Measurements from ENCODE around the gene DHX57. TPM values are rescaled to one million over a fixed set of nuclear protein-coding genes. Genes with fewer than 3 reads are reported as not detected.

Gene DHX57
- total RNA-seq, result 25.2 and 29.7 TPM in 2 replicates

GRCh38 chr2:38875576-38876367 lies at the start of gene DHX57, which contains the start of gene MORN2:
Gene DHX57 (minus strand): TSS chr2:38875934. CDS start chr2:38868405, 7,529 bp downstream.
Gene MORN2 (plus strand): TSS chr2:38875976.
- DNase-seq, result peak; percentile 89

GRCh38 chr2:38922902-38923301 lies 47.2 kb upstream of the DHX57 start:
- no peak for DNase-seq

- no peak for DNase-seq
Observed at GRCh38 chr2:38922389-38922788, 46.7 kb upstream of the DHX57 start.

GRCh38 chr2:38912619-38913018 lies 36.9 kb upstream of the DHX57 start:
- DNase-seq, result no peak

GRCh38 chr2:38911191-38911590 lies 35.5 kb upstream of the DHX57 start:
- no peak for DNase-seq

GRCh38 chr2:38909872-38910271 lies 34.1 kb upstream of the DHX57 start:
- DNase-seq, result no peak

- no peak for DNase-seq
Observed at GRCh38 chr2:38907743-38908562, 32.2 kb upstream of the DHX57 start.

- no peak for DNase-seq
Observed at GRCh38 chr2:38907242-38907641, 31.5 kb upstream of the DHX57 start.

- DNase-seq, result no peak
Observed at GRCh38 chr2:38905251-38905650, 29.5 kb upstream of the DHX57 start.

- no peak for DNase-seq
Observed at GRCh38 chr2:38900726-38901125, 25.0 kb upstream of the DHX57 start.

GRCh38 chr2:38898256-38898655 lies 22.5 kb upstream of the DHX57 start:
- no peak for DNase-seq

GRCh38 chr2:38892819-38893218 lies 17.1 kb upstream of the DHX57 start:
- no peak for DNase-seq

- DNase-seq, result no peak
Observed at GRCh38 chr2:38889575-38889974, 13.8 kb upstream of the DHX57 start, which contains the start of gene ARHGEF33. Gene ARHGEF33 (plus strand): TSS chr2:38889875. CDS start chr2:38919448, 29,573 bp downstream.

GRCh38 chr2:38889045-38889444 lies 13.3 kb upstream of the DHX57 start:
- DNase-seq, result no peak

GRCh38 chr2:38887902-38888554 lies 12.3 kb upstream of the DHX57 start:
- no peak for DNase-seq

- DNase-seq, result no peak
Observed at GRCh38 chr2:38887347-38887746, 11.6 kb upstream of the DHX57 start.

- no peak for DNase-seq
Observed at GRCh38 chr2:38886063-38886462, 10.3 kb upstream of the DHX57 start.

- DNase-seq, result no peak
Observed at GRCh38 chr2:38876407-38876806, 673 bp upstream of the DHX57 start.

- no peak for DNase-seq
Observed at GRCh38 chr2:38875227-38875575, 533 bp downstream of the DHX57 start.

- no peak for DNase-seq
Observed at GRCh38 chr2:38873763-38874162, 2.0 kb downstream of the DHX57 start.

- no peak for DNase-seq
Observed at GRCh38 chr2:38871432-38871831, 4.3 kb downstream of the DHX57 start.

GRCh38 chr2:38866773-38867443 lies 8.8 kb downstream of the DHX57 start:
- no peak for DNase-seq

Measured in dermis blood vessel endothelial cell (primary cell).